Kidney epithelial cell (primary cell): ENCODE results near the gene ADAMTS16. TPM values are rescaled to one million over a fixed set of nuclear protein-coding genes. Genes with fewer than 3 reads are reported as not detected.

Experiments used
- DNase-seq: peaks from one replicate; pipeline ENCODE4 v3.0.0-alpha.2; 2010; ENCODE audit warnings: low read depth
- H3K27me3 ChIP-seq: 2 replicates; pipeline ENCODE4 v1.6.0; 2011; ENCODE audit warnings: low read length; ENCODE audit not compliant: control insufficient read depth, insufficient read depth
- H3K36me3 ChIP-seq: 2 replicates; pipeline ENCODE4 v1.5.1; 2011; ENCODE audit warnings: low read length; ENCODE audit not compliant: control insufficient read depth, insufficient read depth
- H3K4me3 ChIP-seq: 2 replicates; pipeline ENCODE4 v1.5.1; 2011; ENCODE audit warnings: low read depth, mild to moderate bottlenecking, control low read depth, low read length
- total RNA-seq: library from RNA; depleted of rRNA; stranded (reverse); fragments of >200 nt; gene quantifications from 2 replicates; pipeline ENCODE4 v1.2.3, GENCODE V29; 2015
- TF ChIP-seq, protein P1 (sequence below): IDR thresholded peaks from 2 replicates; pipeline ENCODE4 v1.5.1; 2011; ENCODE audit warnings: mild to moderate bottlenecking, moderate library complexity, low read length, control low read depth, inconsistent platforms; ENCODE audit not compliant: insufficient read depth, poor library complexity, severe bottlenecking

The ADAMTS16 gene
- total RNA-seq, 1 donor from 2014 or later = 1.8 TPM

DNA sequence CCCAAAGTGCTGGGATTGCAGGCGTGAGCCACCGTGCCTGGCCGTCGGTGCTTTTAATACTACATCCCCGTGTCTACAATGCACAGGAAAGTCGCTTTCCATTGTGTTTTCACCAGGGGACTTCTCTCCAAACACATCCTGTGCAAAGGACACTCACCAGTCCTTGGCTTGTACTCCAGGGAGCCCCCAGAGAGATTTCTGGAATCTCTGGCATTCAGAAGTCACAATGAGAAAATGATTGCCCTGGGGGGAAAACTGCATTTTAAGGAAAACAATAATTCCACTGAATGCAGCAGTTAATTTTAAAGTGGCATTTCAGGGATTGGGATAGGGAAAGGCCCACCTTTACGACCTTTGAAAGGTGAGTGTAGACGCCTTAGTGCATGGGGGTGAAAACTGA is 112.0 kb downstream of the ADAMTS16 start:
- Histone ChIP-seq H3K36me3 (no peaks in the 10 kb centered on the region), H3K27me3 (no peaks in the 10 kb centered on the region), H3K4me3 (no peak overlapping the region)
- no peak for DNase-seq
- TF ChIP-seq, protein P1, sequence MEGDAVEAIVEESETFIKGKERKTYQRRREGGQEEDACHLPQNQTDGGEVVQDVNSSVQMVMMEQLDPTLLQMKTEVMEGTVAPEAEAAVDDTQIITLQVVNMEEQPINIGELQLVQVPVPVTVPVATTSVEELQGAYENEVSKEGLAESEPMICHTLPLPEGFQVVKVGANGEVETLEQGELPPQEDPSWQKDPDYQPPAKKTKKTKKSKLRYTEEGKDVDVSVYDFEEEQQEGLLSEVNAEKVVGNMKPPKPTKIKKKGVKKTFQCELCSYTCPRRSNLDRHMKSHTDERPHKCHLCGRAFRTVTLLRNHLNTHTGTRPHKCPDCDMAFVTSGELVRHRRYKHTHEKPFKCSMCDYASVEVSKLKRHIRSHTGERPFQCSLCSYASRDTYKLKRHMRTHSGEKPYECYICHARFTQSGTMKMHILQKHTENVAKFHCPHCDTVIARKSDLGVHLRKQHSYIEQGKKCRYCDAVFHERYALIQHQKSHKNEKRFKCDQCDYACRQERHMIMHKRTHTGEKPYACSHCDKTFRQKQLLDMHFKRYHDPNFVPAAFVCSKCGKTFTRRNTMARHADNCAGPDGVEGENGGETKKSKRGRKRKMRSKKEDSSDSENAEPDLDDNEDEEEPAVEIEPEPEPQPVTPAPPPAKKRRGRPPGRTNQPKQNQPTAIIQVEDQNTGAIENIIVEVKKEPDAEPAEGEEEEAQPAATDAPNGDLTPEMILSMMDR = no peak

DNA sequence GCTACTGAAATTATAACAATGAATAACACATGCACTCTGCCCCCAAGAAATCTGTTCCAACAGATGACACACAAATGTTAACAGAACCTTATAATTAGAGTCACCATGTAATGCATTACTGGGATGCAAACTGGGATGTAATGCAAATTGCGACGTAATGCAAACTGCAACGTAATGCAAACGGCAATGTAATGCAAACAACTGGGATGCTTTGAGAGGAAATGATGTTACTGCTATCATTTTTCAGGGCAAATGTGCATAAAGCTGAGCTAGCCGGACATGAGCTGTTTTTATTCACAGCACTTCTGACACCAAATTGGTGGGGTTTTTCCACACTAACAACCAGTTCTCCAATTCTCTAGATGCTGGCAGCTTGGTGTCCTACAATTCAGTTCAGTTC is 117.2 kb downstream of the ADAMTS16 start:
- Histone ChIP-seq H3K36me3 (no peaks in the 10 kb centered on the region), H3K4me3 (no peak overlapping the region), H3K27me3 (no peaks in the 10 kb centered on the region)
- no peak for DNase-seq
- TF ChIP-seq, protein P1 = no peak

DNA sequence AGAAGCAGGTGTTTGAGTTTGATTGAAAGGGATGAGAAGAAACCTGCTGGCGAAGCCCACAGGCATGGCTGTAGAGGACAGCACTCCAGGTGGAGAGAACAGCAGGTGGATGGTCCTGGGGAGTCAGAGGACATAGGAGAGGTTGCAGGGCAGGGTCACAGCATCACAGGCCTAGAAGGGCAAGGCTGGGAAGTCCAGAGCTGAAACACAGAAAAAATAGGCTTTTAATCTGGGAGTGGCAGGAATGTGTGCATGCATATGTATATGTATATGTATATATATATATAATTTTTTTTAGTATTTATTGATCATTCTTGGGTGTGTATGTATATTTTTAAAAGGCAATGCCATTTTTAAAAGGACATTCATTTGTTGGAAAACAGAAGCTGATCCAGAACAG is 118.4 kb downstream of the ADAMTS16 start:
- no peak for DNase-seq
- TF ChIP-seq, protein P1 = no peak
- H3K27me3 ChIP-seq = no peaks in the 10 kb centered on the region
- peaks cover 2% of the 10 kb centered on the region for H3K36me3 ChIP-seq
- no peak overlapping the region for H3K4me3 ChIP-seq

DNA sequence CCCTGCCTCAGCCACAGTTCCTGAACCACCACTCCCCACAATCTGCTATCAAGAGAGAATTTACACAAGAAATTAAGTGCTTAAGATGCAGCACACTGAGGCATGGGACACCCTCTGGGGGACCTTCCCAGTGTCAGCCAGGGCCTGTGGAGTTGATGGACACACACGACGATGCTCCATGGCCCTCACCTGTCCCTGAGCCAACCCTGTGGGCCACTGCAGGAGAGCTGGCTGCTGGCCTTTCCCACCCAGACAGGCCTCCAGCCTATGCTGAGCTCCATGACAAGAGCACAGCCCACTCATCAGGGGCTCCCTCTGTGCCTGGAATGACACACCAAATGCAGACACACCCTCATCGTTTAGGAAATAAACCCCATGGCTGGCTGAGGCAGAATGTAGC is 124.6 kb downstream of the ADAMTS16 start:
- DNase-seq = no peak
- Histone ChIP-seq H3K36me3 (peaks cover 2% of the 10 kb centered on the region), H3K27me3 (no peaks in the 10 kb centered on the region), H3K4me3 (no peak overlapping the region)
- TF ChIP-seq, protein P1 = no peak

DNA sequence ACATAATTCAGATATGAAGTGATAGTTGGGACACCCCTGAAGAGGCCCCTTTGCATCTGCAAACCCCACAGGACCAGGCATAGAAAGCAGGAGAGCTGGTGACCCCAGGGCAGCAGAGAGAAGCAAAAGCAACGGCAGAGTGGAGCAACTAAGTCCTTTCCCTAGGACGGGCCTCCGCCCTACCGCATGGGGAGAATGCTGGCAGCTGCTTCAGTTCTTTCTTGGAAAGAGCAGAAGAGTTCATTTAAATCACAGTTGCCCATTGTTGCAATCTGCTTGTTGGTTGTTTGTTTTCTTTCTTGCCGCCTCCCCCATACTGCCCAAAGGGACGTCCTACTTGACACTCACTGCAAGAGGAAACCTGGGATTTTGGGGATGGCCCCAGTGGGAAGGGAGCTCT is 126.2 kb downstream of the ADAMTS16 start:
- no peak overlapping the region for H3K4me3 ChIP-seq
- peaks cover 2% of the 10 kb centered on the region for H3K36me3 ChIP-seq
- DNase-seq = no peak
- TF ChIP-seq, protein P1 = no peak
- H3K27me3 ChIP-seq = no peaks in the 10 kb centered on the region

DNA sequence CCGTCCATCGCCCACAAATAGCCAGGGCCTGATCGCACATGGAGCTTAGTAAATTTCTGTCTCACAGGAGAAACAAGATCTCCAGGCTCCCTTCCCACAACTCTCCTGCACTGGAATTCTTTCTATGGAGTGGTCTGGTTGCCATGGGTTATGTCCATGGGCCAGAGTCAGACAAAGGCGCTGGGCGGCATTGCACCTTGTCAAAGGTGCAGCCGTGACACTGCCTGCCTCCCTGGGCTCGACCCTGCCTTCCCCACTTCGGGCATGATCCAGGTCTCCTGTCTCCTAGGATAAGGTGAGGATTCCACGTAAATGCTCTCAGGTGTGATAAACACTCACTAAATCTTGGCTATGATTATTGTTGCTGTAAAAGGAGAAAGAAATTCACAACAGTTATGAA is 130.0 kb downstream of the ADAMTS16 start:
- Histone ChIP-seq H3K36me3 (no peaks in the 10 kb centered on the region), H3K4me3 (no peak overlapping the region), H3K27me3 (no peaks in the 10 kb centered on the region)
- TF ChIP-seq, protein P1 = no peak
- DNase-seq = no peak
